ENCODE data around the gene SPARC.

DNA sequence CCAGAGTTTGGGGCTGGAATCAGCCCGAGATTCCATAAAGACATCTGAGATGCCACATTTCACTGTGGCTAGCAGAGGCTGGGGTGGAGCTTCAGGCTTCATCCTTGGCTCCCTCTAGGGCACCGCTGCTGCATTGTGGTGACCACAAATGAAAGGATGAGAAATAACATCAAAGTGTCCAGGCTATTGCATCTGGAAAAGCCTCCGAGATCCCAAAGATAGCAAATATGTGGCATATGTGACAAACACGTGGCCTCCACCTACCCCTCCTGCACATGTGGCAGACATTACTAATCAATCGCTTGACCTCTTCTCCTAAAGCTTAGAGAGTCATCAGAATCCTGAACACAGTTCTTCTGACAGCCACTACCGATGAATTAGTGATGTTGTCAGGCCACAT is 4.5 kb downstream of the SPARC start:
- TF ChIP-seq, protein P1, sequence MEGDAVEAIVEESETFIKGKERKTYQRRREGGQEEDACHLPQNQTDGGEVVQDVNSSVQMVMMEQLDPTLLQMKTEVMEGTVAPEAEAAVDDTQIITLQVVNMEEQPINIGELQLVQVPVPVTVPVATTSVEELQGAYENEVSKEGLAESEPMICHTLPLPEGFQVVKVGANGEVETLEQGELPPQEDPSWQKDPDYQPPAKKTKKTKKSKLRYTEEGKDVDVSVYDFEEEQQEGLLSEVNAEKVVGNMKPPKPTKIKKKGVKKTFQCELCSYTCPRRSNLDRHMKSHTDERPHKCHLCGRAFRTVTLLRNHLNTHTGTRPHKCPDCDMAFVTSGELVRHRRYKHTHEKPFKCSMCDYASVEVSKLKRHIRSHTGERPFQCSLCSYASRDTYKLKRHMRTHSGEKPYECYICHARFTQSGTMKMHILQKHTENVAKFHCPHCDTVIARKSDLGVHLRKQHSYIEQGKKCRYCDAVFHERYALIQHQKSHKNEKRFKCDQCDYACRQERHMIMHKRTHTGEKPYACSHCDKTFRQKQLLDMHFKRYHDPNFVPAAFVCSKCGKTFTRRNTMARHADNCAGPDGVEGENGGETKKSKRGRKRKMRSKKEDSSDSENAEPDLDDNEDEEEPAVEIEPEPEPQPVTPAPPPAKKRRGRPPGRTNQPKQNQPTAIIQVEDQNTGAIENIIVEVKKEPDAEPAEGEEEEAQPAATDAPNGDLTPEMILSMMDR (conservative IDR thresholded peaks at IDR 0.05; ENCODE audit: low read length) = no peak
- TF ChIP-seq EZH2phosphoT487 (IDR thresholded peaks at IDR 0.05; ENCODE audit: borderline replicate concordance) = no peak

Data from Loucy (cell line).